Renal pelvis (tissue), 4 donors: Measurements from ENCODE around the gene CEP250. TPM values are rescaled to one million over a fixed set of nuclear protein-coding genes. Genes with fewer than 3 reads are reported as not detected.

Experiments used
- DNase-seq: peaks from one replicate; pipeline ENCODE4 v3.0.0-alpha.2; 2013
- polyA plus RNA-seq, 3 donors: library from polyadenylated mRNA; unstranded; fragments of 120-200 nt; gene quantifications; one replicate each; pipeline ENCODE4 v1.2.1, GENCODE V29; 2013; ENCODE audit not compliant: insufficient read length in 3 of 3

Gene CEP250
- polyA plus RNA-seq, 3 donors: 56.7 to 65.5 (median 64.3) TPM

DNA sequence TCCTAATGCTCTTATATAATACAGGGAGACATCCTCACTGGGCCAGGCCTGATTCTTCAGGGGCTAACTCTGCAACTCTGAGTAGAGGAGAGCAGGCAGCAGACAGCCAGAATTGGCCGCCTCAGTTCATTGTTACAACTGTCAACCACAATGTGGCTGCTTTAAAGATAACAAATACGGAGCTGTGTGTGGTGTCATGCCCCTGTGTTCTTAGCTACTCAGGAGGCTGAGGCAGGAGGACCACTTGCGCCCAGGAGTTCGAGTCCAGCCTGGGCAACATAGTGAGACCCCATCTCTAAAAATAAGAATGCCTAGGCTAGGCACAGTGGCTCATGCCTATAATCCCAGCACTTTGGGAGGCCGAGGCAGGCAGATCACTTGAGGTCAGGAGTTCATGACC is 34.3 kb downstream of the CEP250 start:
- no peak for DNase-seq

DNA sequence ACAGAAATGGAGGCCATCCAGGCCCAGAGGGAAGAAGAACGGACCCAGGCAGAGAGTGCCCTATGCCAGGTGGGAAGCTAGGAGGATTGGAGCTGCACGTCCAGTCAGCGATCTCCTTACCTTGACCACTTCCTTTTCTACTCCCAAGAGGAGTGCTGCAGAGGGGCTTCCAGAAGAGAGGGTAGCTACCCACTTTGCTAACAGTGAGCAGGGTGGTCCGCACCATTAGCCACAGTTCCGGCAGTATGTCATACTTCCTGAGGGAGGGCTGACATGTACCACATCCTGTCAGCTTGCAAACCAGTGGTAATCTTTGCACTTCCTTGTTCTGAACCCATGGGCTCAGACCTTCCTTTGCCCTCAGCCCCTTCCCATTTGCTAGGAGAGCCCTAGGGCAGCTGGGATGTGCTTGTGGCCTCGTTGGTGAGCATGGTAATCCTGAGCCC is 35.4 kb downstream of the CEP250 start:
- no peak for DNase-seq

DNA sequence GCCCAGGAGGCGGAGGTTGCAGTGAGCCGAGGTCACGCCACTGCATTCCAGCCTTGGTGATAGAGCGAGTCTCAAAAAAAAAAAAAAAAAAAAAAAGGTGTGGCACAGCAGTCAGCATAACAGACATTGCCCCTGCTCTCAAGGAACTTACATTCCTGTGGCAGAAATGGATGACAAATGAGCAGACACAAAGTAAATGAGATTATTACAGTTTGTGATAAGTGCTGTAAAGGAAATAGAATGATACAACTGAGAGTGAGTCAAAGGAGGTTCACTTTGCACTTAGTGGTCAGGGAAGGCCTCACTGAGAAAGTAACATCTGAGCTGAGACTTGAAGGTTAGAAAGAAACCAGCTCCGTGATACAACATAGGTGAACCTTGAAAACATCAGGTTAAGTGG is 36.4 kb downstream of the CEP250 start:
- DNase-seq: no peak

DNA sequence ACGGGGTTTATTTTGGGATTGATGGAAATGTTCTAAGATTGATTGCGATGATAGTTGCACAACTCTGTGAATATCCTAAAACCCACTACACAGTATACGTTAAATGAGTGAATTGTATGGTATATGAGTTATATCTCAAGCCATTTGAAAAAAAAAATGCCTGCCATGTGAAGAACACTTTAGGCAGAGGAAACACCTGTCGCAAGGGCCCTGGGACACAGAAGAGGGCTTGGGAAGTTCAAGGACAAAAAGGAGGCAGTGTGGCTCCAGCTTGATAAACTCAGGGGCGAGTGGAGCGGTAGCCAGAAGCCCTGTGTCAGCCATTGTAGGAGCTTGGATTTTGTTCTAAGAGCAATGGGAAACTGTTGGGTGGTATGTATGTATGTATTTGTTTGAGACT is 37.0 kb downstream of the CEP250 start:
- no peak for DNase-seq

DNA sequence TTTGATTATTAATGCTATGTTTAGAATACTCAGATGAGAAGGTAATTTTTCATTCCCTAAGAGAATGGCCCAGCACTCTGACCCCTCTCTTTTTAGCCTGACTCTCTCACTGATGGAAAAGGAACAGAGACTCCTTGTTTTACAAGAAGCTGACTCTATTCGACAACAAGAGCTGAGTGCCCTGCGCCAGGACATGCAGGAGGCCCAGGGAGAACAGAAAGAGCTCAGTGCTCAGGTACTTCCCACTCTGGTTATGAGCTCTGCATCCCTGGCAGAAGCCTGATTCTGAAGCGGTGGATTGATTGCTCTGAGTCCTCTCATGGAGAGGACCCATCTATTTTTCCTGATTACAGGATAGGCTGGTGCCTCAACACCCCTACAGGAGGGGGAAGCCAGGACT is 41.1 kb downstream of the CEP250 start:
- DNase-seq: no peak

DNA sequence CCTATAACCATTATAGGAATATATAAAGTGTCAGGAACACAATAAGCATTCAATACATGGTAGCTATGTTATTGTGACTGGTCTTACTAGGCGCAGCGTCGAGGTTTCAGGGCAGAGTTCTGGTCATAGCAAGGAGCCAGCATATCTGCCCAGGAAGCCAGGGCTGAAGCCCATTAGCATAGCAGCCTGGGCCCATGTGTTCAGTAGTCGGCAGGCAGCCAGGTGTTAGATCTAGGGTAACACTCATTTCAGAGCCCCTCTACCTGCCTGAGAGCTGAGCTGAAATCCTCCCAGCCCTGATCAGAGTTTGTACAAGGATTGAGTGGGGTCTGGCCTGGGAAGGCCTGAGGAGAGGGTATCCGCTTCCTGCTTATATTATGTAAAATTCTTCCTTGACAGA is 41.9 kb downstream of the CEP250 start:
- no peak for DNase-seq

DNA sequence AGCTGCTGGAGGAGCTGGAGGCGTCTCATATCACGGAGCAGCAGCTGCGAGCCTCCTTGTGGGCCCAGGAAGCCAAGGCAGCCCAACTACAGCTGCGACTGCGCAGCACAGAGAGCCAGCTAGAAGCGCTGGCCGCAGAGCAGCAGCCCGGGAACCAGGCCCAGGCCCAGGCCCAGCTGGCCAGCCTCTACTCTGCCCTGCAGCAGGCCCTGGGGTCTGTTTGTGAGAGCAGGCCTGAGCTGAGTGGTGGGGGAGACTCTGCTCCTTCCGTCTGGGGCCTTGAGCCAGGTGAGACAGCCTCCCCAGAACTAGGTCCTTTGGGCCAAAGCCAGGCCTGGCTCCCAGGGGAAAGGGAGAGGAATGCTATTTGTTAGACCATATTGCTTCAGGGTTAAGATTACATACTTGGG is 42.4 kb downstream of the CEP250 start:
- DNase-seq: no peak

DNA sequence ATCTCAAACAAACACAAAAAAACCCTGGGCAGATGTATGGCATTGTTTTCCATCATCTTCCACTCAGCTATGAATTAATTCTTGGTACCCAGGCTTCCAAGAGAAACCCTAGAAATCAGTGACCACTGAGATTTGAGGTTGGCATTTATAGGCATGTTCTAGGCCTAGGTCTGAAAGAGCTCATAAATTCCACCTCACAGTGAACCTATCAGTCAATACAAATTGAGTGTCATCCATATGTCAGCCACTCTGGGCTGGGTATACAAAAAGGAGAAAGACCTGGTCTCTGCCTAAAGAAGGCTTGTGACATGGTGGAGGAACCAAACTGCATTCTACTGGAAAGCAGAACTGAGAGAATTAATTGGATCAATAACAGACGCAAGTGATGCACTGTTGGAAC is 43.9 kb downstream of the CEP250 start:
- no peak for DNase-seq

DNA sequence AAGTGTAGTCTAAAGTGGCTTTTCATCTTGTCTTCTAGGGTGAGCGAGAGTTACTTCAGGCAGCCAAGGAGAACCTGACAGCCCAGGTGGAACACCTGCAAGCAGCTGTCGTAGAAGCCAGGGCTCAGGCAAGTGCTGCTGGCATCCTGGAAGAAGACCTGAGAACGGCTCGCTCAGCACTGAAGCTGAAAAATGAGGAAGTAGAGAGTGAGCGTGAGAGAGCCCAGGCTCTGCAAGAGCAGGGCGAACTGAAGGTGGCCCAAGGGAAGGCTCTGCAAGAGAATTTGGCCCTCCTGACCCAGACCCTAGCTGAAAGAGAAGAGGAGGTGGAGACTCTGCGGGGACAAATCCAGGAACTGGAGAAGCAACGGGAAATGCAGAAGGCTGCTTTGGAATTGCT is 47.0 kb downstream of the CEP250 start:
- DNase-seq: no peak

DNA sequence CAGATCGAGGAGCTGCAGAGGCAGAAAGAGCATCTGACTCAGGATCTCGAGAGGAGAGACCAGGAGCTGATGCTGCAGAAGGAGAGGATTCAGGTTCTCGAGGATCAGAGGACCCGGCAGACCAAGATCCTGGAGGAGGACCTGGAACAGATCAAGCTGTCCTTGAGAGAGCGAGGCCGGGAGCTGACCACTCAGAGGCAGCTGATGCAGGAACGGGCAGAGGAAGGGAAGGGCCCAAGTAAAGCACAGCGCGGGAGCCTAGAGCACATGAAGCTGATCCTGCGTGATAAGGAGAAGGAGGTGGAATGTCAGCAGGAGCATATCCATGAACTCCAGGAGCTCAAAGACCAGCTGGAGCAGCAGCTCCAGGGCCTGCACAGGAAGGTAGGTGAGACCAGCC is 47.9 kb downstream of the CEP250 start:
- no peak for DNase-seq

DNA sequence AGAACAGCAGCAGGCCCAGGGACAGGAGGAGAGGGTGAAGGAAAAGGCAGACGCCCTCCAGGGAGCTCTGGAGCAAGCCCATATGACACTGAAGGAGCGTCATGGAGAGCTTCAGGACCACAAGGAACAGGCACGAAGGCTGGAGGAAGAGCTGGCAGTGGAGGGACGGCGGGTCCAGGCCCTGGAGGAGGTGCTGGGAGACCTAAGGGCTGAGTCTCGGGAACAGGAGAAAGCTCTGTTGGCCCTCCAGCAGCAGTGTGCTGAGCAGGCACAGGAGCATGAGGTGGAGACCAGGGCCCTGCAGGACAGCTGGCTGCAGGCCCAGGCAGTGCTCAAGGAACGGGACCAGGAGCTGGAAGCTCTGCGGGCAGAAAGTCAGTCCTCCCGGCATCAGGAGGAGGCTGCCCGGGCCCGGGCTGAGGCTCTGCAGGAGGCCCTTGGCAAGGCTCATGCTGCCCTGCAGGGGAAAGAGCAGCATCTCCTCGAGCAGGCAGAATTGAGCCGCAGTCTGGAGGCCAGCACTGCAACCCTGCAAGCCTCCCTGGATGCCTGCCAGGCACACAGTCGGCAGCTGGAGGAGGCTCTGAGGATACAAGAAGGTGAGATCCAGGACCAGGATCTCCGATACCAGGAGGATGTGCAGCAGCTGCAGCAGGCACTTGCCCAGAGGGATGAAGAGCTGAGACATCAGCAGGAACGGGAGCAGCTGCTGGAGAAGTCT is 48.6 kb downstream of the CEP250 start:
- no peak for DNase-seq

DNA sequence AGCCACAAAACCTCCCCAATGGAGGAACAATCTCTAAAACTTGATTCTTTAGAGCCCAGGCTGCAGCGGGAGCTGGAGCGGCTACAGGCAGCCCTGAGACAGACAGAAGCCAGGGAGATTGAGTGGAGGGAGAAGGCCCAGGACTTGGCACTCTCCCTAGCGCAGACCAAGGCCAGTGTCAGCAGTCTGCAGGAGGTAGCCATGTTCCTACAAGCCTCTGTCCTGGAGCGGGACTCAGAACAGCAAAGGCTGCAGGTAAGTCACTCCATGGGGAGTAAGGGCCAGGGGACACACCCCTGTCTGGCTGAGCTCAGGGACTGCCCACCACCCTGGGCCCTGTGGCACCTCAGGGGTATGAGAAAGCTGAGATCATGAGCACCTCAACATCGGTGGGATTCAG is 49.4 kb downstream of the CEP250 start:
- no peak for DNase-seq

DNA sequence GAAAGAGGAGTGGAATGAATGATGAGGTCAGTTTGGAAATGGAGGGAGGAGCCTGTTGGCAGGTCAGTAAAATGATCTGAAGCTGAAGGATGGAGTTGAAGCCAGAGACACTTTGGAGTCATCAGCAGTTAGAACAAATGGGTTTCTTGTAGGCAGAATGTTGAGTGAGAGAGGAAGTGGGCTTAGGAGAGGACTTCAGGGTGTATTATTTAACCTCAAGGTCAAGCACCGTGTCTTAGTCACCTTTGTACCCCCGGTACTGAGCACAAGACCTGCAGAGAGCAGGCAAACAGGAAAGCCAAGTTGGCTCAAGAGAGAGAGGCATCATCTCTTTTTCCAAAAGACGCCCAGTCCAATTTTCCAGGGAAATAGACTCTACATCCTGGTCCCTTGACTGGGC is 50.8 kb downstream of the CEP250 start:
- no peak for DNase-seq

DNA sequence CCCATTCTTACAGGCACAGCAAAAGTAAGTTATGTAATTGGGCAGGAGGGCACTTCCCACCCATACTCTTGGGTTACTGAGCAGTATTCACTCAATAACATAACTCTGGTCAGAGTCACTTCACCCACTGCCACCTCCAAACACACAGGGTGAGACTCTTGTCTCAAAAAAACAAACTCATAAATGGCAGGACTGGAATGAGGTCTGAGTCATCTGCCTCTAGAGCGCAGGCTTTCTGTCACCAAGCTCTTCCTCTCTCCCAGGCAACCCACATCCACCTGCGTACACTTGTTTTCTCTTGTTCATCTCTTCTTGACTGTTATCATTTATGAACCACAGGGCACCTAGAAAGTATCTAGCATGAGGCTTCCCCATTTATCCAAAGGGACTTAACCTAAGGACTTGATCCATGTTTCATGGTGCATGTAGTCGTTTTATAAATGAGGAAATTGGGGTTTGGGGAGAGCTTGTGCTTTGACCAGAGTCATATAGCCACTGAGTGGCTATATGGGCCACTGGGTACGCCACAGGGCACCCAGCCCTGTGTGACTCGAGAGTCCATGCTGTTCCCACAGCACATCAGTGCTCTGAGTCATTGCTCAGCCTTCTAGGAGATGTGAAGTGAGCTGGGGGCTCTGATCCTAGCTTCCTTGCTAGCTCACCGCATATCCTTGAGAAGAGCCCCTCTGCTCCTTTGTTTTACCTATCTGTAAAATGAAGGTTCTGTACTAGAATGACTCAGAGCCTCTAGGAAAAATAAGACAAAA is 51.7 kb downstream of the CEP250 start:
- no peak for DNase-seq

DNA sequence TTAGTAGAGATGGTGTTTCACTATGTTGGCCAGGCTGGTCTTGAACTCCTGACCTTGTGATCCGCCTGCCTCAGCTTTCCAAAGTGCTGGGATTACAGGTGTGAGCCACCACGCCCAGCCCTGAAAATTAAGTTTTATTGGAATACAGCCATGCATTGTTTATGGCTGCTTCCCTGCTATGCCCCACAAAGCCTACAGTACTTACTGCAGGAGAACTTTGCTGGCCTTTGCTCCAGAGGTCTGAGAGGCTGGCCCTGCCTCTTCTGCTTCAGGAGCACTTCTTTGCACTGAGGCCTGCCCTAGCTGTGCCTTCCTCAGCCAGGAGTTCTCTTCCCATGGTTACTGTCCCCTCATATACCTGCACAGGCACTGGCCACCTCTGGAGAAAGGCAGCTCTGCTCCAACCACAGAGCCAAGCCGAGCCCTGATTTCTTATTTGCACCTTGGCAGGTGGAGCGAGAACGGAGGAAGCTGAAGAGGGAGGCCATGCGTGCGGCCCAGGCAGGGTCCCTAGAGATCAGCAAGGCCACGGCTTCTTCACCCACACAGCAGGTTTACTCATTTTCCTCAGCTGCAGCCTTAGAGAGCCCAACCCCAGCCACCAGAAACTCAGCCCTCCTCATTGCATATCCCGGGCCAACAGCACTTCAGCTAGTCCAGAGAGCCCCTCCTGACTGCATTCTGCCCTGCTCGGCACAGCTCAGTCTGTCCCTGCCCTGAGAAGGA is 53.3 kb downstream of the CEP250 start:
- DNase-seq: no peak

DNA sequence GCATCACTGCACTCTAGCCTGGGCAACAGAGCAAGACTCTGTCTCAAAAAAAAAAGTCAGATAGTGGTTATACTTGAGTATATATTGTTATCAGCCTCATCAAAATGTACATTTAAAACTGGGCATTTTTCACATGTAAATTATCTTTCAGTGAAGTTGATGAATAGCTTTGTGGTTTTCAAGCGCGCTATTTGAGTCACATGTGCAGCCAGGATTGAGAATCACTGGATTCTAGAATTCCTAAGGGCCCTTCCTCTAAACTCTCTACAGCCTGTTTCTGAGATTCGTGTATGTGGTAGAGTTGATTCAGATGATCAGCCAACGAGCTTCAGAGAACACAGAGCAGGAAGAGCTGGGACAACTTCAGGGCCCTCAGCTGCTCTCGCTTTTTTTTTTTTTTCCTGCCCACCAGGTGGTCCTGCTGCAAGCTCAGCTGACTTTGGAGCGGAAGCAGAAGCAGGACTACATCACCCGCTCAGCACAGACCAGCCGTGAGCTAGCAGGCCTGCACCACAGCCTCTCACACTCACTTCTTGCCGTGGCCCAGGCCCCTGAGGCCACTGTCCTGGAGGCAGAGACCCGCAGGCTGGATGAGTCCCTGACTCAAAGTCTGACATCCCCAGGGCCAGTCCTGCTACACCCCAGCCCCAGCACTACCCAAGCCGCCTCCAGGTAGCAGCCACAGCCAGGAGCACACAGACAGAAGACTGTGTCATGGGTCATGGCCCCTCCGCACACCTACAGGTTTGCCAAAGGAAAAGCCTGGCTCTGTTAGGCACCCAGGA is 55.7 kb downstream of the CEP250 start:
- no peak for DNase-seq

DNA sequence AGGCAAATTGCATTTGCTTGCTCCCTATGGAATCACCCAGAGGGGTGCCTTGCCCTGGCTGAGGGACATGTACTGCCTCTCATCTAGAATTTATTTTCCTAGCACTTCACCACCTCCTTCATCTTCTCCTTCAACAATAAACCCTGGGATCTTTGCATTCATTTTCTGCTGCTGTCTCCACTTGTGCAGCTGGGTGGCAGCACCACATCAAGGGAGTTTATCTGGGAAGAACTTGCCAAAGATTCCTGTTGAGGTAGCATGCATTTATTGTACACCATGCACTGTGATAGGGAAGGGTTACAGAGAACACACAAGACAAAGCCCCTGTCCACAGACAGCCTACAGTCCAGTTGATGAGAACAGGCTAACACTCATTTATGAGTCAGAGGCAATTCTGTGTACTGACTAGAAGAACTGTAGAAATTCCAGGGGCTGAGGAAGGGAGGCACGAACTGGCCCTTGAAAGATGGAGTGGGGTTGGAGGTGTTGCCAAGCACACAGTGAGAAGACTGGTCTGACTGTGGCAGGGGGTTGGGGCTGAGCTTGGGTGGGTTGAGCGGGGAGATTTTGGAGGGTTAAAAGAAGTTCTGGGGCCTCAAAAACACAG is 56.5 kb downstream of the CEP250 start:
- peak; percentile 31 for DNase-seq

DNA sequence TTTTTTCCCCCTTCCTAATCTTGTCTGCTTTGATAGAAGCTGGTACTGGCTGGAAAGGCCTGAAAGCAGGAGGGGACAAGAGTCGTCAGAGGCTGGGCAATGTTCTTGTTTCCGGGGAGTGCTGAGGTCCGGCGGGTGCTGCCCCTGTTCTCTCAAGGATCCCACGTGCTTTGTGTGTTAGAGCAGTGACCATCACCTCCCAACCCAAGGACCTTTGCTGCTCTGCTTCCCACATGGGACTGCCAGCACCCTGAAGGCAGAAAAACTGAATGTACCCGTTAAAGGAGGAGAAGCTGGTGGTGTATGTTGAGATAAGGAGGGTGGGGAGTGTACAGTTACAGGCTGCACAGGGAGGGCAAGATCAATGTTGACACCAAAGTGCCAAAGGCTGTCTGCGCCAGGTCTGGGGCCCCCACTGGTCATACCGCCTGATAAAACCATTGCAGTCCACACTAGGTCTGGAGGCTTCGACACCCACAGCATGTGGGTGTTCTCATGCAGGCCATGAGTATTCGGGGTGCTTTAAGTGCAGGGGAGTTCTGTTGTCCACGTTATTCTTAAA is 59.1 kb downstream of the CEP250 start:
- no peak for DNase-seq

DNA sequence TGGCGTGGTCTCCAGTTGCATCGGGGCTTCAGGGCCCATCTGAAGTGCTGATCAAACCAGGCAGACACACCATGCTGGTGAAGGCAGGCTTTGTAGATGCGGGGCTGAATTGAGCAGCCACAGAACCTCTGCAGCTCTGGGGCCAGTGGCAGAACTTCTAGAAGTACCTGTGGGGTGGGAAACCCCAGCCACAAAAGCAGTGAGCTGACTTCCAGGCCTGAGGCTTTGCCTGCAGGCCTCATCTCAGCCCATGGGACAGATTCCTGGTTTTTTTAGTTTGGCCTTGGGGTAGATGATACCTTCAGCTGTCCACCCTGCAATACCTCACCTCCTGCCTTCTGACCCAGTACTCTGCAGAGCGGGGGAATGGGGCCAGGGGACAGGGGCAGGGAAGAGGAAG is 59.9 kb downstream of the CEP250 start:
- DNase-seq: no peak

DNA sequence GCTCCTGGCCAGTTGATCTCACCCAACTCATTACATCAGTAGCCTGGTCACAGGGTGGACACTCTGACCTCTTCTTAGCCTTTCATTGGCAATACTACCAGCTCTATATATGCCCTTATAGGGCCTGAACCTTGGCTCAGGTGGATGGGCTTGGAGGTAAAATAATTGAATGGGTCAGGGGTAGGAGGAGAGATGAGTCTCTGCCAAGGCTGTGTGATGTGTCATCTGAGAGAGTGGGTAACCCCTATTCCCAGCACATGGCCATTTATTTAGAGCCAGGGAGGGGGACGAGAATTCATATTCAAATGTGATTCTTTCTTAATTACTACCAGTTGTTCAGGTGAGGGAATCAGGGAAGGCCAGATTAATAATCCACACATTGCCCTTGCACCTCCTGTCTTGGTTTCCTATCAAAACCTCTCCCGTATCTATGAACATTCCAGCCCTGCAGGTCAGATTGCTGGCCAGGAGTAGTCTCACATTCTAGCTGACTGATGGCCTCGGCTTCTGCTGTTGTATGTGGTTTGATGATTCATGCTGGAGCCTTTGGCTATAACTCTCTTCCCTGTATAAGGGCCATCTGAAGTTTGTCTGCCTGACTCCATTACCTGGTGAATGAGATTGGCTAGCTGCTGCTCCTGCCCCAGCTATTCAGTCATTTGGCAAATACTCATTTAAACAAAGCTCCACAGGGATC is 60.7 kb downstream of the CEP250 start:
- no peak for DNase-seq

DNA sequence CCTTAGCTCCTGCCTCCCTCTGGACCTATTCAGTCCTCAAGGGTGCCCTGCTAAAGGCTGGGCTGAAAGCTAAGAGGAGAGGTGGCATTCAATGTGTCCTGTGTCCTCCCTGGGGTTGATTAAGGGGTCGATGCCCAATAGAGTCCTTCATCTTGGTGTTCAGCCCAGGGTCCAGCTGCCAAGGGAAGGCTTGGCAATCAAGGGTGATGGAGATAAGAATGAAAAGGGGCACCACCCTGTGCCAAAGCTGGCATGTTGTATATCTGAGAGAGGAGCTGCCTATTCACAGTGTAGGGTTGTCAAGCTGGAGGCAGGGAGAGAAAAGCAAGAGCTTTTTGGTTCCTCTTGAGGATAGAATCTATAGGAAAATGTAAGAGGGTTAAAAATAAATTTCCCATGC is 61.7 kb downstream of the CEP250 start:
- DNase-seq: no peak
